CD4-positive, alpha-beta T cell treated with Interleukin-6 at 100 ng/mL for 8 hours (primary cell): ENCODE results near the gene HSPD1.
"Not testable (repeated sequence)": the region's sequence is repeated elsewhere in the genome, so short reads cannot be mapped to it uniquely, and the experiment has no call there.

Source experiments
- DNase-seq: peaks from one replicate; pipeline ENCODE4 v3.0.0-alpha.2; 2020; ENCODE audit warnings: mixed read lengths, low spot score

HSPD1 gene

DNA sequence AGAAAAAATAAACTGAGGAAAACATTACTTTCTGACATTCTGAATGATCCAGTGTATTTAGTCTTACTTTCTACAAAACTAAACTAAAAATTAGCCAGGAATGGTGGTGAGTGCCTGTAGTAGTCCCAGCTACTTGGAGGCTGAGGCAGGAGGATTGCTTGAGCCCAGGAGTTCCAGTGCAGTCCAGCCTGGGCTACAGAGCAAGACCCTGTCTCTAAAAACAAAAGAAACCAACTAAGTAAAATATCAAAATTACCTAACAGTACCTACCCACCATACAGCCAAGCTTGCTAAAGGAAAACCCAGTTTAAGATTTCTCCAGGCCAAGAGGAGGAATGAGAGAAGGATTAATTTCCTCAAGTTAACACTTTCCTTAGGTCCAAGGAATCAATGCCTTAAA is 2.9 kb downstream of the HSPD1 start:
- no peak for DNase-seq

DNA sequence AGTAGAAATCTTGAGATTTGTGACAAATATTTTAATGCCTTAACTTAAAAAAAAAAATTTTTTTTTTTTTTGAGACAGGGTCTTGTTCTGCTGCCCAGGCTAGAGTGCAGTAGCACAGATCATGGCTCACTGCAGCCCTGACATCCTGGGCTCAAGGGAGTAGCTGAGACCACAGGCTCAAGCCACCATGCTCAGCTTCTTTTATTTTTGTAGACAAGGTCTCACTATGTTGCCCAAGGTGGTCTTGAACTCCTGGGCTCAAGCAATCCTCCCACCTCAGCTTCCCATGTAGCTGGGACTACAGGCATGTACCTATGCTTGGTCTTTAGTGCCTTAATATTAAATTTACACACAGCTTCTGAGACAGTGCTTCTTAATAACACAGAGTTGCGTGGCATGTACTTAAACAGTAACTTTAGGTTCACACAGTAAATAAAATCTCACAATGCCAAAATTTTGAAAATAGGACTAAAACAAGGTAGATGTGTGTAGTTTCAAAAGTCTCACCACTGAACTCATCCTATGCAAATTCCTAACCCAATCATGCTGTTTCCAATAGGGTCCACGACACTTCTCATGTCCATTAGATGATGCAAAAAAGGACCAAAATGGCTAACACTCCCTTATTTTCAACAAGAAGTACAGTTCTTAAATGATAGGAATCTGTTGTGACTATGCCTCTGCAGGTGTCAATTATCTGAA is 4.1 kb downstream of the HSPD1 start:
- no peak for DNase-seq

DNA sequence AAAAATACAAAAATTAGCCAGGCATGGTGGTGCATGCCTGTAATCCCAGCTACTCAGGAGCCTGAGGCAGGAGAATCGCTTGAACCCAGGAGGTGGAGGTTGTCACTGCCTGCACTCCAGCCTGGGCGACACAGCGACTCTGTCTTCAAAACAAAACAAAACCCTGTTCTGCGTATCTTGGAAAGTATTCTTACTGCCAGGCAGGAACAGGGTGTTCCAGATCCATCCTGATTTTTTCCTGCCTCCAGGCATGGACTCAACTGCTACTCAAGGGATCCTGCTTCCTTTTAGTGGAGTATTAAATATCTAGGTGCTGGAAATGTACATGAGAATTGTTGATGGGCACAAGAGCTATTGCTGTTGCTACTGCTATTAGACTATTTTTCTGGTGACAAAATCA is 12.3 kb downstream of the HSPD1 start:
- DNase-seq, result no peak

DNA sequence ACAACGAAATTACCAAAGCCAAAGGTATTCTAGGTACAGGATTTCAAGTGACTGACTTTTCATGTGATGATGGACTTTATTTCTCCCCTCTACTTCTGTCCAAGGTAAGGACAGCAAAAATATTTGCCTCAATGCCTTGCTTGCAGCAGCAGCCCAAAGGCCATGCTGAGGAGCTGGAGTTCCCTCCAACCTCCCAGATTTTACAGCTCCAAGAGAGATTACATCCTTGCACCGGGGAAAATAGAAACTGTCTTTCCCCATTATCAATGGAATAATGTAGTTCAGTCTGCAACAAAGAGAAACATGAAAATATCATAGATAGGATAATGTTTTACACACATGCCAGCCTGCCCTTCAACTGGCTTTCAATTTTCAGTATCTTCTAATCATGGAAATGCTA is 13.5 kb downstream of the HSPD1 start:
- no peak for DNase-seq

DNA sequence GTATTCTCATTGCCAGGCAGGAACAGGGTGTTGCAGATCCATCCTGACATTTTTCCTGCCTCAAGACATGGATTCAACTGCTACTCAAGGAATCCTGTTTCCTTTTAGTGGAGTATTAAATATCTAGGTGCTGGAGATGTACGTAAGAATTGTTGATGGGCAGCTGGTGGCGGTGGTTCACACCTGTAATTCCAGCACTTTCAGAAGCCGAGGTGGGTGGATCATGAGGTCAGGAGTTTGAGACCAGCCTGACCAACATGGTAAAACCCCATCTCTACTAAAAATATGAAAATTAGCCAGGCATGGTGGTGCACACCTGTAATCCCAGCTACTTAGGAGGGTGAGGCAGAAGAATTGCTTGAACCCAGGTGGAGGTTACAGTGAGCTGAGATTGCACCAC is 15.4 kb downstream of the HSPD1 start:
- DNase-seq, result not testable (repeated sequence)

DNA sequence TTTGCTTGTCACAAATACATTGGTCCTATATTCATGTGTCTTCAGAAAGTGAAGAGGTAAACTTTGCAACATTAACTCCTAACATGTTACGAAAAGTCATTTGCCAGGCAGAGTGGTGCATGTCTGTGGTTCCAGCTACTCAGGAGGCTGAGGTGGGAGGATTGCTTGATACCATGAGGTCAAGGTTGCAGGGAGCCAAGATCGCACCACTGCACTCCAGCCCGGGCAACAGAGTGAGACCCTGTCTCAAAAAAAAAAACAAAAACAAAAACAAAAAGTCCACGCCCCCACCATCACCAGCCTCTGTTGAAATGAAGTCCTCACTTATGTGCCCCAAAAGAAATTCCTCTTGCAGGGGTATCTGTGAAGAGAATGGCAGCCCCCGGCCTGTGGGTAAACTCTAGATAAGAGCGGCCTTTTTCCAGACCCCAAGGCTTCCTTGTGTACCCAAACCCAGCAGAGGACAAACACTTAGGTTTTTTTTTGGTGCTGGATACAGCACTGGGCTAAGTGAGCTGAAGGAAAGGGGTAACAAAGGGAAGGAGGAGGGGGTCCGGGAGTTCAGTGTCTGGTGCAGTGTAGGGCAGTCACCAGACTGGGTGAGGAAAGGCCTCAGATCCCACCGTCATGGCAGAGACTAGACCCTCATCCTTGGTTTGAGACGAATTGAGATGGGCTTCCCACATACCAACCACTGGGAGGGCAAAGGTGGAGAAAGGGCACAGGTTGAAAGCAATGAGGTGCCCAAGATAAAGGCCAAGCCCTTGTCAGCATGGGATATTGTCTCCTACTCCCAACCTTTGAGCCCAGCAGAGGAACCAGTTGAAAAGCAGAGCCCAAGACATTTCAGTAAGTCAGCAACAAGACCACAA is 19.2 kb downstream of the HSPD1 start:
- DNase-seq, result no peak

DNA sequence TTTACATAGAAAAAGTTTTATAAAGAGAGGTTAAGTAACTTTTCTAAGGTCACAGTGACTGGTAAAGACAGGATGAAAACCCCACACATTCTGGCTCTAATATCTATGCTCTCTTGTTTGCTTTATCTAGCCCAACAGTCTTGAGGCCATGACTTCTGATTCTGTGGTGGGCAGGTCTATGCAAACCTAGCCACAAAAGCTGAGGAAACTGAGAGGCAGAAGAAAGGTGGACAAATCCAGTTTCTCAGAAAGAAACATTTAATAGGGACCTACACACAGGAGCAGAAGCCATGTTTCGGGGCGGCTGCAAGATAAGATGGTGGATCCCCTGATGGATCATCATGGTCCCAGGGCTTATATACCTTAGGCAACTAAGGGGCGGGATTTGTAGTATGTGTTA is 21.8 kb downstream of the HSPD1 start:
- no peak for DNase-seq

DNA sequence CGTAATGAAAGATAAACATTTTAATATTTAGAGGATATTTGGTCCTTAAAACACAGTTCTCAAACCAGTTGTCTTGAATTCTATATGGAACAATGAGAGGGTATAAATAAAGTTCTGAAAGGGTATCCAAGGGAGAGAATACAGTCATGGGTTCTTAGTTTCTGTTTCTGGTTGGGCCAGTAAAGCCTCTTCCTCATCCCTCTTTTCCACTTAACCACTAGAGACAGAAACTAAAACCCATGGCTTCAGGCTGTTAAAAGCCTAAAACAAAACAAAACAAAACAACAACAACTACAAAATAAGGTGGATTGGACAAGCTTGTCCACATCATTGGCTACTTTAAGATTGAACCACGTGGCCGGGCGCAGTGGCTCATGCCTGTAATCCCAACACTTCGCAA is 27.5 kb downstream of the HSPD1 start:
- DNase-seq, result no peak

DNA sequence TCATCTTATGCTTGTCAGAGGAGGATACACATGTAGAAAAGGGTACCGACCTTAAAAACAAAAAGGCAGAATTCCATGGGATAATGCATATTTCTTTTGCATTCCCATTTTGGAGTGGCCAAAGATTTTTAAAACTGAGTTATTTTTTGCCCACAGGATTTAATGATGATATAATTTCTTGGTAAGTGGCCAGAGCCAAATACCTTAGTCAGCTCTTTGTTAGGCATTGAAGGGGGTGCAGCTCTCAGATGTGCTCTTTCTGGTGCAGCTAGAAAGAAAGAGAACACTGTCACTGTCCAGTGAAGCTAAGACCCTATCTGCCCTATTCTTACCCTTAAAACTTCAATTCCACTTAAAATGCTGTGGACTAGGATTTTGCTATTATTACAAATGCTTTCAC is 35.5 kb downstream of the HSPD1 start:
- DNase-seq, result no peak

DNA sequence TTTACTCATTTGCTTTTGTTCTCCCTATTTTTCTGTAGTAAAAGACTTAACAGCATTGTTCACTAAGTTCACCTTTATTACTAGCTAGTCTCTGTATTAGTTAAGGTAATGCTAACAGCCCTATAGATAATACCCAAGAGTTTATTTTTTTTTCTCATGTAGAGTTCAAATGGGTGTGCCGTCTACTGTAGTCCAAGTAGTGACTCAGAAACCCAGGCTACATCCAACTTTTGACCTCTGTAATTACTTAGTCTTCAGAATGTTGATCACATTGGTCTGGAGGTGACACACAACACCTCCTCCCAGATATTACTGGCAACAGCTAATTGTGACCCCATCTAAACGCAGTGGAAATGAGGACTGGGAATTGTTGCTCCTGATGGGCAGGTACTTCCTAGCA is 38.6 kb downstream of the HSPD1 start:
- no peak for DNase-seq

DNA sequence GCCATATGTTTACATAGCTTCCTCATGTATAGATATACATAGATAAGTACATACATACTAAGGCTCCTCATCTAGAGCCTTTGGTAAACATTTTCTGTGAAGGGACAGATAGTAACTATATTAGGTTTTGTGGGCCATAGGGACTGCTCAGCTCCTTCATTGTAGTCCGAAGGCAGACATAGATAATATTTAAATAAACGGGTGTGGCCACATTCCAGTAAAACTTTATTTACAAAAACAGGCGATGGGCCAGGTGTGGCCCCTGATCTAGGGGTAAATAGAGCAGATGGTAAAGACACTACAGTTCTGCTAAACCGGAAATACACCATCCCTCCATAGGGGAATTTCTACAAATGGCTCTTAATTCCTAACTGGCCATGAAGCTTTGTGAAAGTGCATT is 39.0 kb downstream of the HSPD1 start:
- DNase-seq, result no peak

DNA sequence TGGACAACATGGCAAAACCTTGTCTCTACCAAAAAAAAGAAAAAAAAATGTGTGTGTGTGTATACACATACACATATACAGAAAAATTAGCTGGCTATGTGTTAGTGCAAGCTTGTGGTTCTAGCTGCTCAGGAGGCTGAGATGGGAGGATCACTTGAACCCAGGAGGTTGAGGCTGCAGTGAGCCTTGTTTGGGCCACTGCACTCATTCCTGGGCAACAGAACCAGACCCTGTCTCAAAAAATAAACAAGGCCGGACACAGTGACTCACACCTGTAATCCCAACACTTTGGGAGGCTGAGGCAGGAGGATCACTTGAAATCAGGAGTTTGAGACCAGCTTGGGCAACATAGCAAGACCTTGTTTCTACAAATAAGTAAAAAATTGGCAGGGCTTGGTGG is 44.2 kb downstream of the HSPD1 start:
- no peak for DNase-seq

DNA sequence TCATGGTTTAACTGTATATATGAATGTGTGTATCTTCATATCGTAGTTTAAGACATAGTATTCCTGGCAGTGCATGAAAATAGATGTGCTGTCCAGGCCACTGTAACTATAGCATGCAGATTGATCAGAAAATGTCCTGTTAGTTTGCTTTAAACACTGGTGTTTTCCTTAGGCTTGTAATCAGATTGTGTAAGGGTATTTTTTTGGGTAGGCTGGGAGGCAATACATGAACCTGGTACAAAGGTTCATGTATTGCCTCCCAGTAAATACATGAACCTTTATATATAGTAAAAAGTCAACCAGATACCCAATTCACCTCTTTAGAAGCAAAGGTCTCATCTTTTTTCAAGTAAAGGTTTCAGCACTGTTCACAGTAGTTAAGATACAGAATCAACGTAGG is 44.7 kb downstream of the HSPD1 start:
- no peak for DNase-seq

DNA sequence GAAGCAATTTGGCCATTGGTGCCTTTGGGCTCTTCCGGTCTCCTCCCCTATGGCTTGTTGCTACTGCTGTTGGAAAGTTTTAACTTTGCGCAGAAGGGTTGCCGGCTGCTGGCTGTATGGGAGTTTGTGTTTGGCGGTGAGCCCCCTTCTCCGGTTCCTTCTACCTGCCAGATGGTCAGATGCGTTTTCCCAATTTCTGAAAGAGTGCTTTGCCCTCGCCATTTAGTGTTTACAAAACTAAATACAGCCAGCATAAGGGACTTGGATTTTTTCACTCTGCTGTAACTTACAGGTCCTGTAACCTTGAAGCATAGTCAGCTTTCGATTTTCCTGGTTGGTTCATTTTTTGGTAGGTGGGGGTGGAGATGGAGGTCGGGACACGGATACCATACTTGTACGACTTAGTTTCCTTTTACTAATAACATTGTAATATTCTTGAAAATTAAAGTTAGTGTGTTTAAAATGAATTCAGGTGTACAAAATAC is 45.7 kb downstream of the HSPD1 start:
- DNase-seq, result peak; percentile 77

DNA sequence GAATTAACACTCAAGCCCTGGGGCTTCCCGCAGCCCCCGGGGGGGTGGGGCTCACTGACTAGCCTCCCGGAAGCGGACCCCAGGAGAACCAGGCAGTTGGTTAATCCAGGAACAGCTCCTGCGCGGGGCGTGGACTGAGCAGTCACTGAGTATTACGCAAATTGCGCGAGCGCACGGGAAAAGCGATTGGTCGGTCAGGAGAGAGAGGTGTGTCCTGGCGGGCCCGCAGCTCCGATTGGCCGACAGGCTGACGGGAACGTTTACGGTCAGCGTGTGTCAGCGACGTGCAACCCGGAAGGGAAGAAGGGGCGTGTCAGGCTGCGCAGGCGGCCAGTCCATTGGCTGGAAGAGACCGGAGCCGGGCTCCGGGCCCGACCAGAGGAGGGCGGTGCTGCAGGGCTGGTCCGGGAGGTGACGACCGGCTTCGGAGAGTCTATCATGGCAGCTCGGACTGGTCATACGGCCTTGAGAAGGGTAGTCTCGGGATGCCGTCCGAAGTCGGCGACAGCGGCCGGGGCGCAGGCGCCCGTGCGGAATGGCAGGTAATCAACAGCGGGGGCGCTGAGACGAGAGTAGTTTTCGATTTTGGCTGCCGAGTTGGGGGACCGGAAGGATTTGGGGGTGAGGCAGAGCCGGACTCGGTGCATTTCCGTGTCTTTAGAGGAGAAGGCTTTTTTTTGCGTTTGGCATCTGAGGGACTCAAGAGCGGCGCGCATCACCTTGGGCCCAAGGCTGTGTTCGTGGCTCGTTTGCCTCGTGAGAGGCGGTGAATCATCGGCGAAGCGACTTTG is 46.3 kb downstream of the HSPD1 start, which contains the start of gene COQ10B:
Gene COQ10B (plus strand): TSS at position 430 of the 791 bp plus-strand sequence. CDS start 9 bp downstream, at position 439.
- peak; percentile 98 for DNase-seq

DNA sequence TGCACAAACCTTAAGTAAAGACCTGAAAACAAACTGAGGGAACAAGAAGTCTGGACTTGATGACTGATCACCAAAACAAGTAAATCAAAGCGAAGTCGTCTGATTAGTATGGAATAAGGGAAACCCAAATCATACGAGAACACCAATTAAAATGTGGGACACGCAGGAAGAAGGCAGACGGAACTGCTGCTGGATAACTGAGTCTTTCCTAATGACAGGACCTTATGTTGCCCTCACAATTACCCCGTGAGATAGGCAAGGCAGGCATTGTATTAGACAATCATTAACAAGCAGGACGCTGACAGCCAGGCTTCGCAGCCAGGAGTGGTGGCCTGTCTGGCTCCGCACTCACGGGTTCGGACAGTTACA is 46.9 kb downstream of the HSPD1 start:
- no peak for DNase-seq

DNA sequence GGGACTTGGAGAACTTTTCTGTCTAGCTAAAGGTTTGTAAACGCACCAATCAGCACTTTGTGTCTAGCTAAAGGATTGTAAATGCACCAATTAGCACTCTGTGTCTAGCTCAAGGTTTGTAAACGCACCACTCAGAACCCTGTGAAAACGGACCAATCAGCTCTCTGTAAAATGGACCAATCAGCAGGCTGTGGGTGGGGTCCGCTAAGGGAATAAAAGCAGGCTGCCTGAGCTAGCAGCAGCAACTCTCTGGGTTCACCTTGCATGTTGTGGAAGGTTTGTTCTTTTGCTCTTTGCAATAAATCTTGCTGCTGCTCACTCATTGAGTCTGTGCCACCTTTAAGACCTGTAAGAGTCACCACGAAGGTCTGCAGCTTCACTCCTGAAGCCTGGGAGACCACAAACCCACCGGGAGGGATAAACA is 48.7 kb downstream of the HSPD1 start:
- DNase-seq, result not testable (repeated sequence)

DNA sequence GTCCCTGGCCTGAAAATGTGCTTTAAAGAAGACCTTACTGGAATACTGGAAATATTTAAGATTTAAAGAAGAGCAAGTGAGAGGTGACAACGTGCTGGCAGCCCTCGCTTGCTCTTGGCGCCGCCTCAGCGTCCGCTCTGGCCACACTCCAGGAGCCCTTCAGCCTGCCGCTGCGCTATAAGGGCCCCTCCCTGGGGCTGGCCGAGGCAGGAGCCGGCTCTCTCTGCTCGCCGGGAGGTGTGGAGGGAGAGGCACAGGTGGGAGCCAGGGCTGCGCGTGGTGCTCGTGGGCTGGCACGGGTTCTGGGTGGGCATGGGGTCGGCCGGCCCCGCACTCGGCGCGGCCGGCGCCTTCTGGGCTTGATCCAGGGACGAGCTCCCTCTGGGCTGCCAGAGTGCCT is 49.2 kb downstream of the HSPD1 start:
- DNase-seq, result no peak

DNA sequence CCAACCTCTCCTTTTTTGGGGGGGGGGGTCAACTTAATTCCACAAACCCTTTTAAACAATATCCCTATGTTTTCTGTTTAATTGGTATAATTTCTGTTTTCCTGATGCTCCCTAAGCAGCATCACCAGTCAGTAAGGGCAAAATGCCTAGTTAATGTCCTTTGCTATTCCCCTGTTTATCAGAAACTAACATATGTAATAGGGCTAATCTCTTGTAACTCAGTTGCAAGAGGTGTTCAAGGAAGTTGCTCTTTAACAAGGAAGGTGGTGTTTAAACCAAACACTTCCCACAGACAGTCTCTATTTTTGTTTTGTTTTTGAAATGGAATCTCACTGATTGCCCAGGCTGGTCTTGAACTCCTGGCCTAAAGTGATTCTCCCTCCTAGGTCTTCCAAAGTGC is 52.8 kb downstream of the HSPD1 start:
- DNase-seq, result no peak

DNA sequence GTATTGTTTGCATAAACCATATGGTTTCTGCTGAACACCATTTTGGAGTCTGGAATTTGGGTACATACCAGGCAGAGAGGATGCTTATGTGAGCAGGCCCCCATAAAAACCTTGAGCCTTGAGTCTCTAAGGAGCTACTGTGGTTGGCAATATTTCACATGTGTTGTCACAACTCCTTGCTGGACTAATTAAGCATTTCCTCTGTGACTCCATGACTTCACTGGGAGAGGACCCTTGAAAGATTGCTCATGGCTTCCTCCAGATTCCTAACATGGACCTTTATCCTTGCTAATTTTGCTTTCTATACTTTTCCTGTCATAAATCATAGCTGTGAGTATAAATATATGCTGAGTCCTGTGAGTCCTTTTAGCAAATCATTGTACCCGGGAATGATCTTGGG is 53.9 kb downstream of the HSPD1 start:
- DNase-seq, result no peak

DNA sequence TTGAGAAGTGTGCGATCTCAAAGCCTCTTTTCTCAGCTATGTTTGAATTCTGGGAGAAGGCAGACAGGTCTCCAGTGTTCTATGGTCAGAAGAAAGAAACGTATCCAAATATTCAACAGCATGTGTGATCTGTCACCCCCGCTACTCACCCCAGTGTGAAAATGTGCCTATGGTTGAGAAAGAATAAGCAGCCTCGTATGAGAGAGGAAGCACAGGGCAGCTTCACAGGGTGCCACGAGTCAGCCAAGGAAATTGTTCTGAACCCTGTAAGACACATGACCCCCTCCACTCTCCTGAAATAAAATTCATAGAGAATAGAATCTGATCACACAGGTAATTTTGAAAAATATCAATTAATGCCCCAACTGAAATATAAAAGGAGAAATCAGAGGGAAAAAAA is 56.8 kb downstream of the HSPD1 start:
- DNase-seq, result no peak

DNA sequence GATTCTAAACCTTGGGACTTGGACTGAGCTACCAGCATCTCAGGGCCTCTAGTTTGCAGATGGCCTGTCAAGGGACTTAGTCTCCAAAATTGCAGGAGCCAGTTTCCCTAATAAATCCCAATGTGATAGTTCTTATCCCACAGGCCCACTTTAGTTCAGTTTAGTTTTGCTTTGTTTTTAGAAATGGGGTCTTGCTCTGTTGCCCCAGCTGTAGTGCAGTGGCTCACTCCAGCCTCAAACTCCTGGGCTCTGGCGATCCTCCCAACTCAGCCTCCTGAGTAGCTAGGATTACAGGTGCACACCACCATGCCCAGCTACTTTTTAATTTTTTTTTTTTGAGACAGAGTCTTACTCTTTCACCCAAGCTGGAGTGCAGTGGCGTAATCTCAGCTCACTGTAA is 62.3 kb downstream of the HSPD1 start:
- no peak for DNase-seq
